Measurements from ENCODE around the gene PAPOLA. TPM values are rescaled to one million over a fixed set of nuclear protein-coding genes. Genes with fewer than 3 reads are reported as not detected.
A peak's percentile ranks its signal among the peaks of the same experiment; 100 is the strongest.
"Not testable (repeated sequence)": the region's sequence is repeated elsewhere in the genome, so short reads cannot be mapped to it uniquely, and the experiment has no call there.

The PAPOLA gene
- total RNA-seq, 1 experiment from 2014 or later: 207 TPM

DNA sequence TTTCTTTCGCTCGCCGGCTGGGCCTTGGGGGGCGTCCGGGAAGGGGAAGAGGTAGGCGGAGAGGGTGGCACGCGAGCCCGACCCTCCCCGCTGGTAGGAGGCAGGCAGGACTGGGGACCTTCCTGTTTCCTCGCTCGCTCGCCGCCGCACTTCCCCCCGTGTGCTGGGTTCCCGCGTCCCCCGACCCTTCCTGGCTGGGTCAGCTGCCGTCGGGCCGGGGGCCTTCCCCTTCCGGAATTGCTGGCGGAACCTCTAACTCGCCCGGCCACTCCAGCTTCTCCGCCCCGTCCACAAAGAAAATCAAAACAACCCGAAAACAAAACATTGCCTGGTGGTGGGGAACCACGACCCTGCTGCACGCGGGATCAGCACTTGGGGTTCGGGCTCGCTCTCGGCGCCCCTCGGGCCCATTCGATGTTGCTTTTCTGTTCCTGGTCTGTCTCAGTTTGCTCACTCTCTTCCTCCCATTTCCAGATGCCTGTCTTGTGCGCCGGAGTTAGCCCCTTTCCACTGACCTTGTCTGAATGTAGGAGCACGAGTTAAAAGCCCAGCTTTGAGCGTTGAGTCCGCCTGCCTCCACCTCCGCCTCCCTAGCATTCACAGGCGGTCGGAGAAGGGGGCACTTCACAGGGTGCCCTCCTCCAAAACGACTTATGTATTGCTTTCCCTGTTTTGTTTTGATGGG is 581 bp downstream of the PAPOLA start:
- CTCF ChIA-PET: no interaction called here
- peak overlapping the region; percentile 99 for H3K4me3 Mint-ChIP-seq (ENCODE audit: unreplicated experiment)
- DNase-seq: peak; percentile 42 to 57
- POLR2A ChIA-PET: interaction anchor here (0.6 kb wide), 2 partner anchors 10 to 46 kb away, joined by 4 read pairs; no protein-coding TSS in a partner anchor
- Histone ChIP-seq H3K27me3 (replicated peaks; ENCODE audit: control insufficient read depth, insufficient read depth, low read length) (no peaks in the 10 kb centered on the region), H3K9me3 (no peaks in the 10 kb centered on the region), H3K4me1 (peaks cover 8% of the 10 kb centered on the region; the same call in 1 of the 2 replicates), H3K36me3 (ENCODE audit: control insufficient read depth, insufficient read depth, low read length) (no peaks in the 10 kb centered on the region), H3K4me3 (ENCODE audit: low read depth, low read length) (peak overlapping the region; percentile 93)
- peak overlapping the region; percentile 99 for H3K27ac Mint-ChIP-seq (ENCODE audit: unreplicated experiment)
- H3K36me3 Mint-ChIP-seq (ENCODE audit: insufficient read depth, unreplicated experiment): peaks cover 34% of the 10 kb centered on the region
- peaks cover 24% of the 10 kb centered on the region for H3K4me1 Mint-ChIP-seq (ENCODE audit: low read depth, unreplicated experiment)
- BruUV-seq (replicated peaks): no TSS peak
- H3K9me3 Mint-ChIP-seq (ENCODE audit: unreplicated experiment): no peaks in the 10 kb centered on the region
- intact Hi-C loops (cut with micrococcal nuclease; ENCODE audit: unreplicated experiment): loop anchor here (2.0 to 5.0 kb wide), 2 partner anchors 55 to 140 kb away; partner anchors contain the start of genes ATG2B and GSKIP
- TF ChIP-seq, protein P1, sequence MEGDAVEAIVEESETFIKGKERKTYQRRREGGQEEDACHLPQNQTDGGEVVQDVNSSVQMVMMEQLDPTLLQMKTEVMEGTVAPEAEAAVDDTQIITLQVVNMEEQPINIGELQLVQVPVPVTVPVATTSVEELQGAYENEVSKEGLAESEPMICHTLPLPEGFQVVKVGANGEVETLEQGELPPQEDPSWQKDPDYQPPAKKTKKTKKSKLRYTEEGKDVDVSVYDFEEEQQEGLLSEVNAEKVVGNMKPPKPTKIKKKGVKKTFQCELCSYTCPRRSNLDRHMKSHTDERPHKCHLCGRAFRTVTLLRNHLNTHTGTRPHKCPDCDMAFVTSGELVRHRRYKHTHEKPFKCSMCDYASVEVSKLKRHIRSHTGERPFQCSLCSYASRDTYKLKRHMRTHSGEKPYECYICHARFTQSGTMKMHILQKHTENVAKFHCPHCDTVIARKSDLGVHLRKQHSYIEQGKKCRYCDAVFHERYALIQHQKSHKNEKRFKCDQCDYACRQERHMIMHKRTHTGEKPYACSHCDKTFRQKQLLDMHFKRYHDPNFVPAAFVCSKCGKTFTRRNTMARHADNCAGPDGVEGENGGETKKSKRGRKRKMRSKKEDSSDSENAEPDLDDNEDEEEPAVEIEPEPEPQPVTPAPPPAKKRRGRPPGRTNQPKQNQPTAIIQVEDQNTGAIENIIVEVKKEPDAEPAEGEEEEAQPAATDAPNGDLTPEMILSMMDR (IDR thresholded peaks at IDR 0.05; ENCODE audit: insufficient read depth in 1 of 2, low read depth in 1 of 2, low read length in 1 of 2, severe bottlenecking in 1 of 2, unreplicated experiment in 1 of 2): no peak
- no peaks in the 10 kb centered on the region for H3K27me3 Mint-ChIP-seq (ENCODE audit: insufficient read depth, unreplicated experiment)

DNA sequence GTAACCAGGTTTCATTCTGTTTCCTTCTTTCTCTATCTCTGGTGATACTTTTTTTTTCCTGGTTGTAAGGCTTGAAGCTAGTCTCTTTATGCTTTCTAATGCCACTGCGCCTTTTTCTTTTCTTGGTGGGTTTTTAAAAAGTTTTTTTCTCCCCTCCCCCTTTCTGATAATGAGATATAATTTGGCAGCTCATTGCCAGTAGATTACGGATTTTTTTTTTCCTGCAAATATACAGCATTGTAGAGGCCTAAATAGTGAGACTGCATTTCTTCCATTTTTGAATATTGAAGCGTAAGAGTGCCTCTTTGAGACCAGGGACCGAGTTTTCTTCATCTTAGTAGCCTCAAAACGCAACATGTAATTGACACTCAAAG is 1.1 kb downstream of the PAPOLA start:
- BruUV-seq (replicated peaks): no TSS peak
- Mint-ChIP-seq H3K27ac (ENCODE audit: unreplicated experiment) (peak overlapping the region; percentile 99), H3K36me3 (ENCODE audit: insufficient read depth, unreplicated experiment) (peaks cover 34% of the 10 kb centered on the region), H3K27me3 (ENCODE audit: insufficient read depth, unreplicated experiment) (no peaks in the 10 kb centered on the region), H3K4me1 (ENCODE audit: low read depth, unreplicated experiment) (peaks cover 24% of the 10 kb centered on the region), H3K9me3 (ENCODE audit: unreplicated experiment) (no peaks in the 10 kb centered on the region), H3K4me3 (ENCODE audit: unreplicated experiment) (peak overlapping the region; percentile 99)
- Histone ChIP-seq H3K27me3 (replicated peaks; ENCODE audit: control insufficient read depth, insufficient read depth, low read length) (no peaks in the 10 kb centered on the region), H3K36me3 (ENCODE audit: control insufficient read depth, insufficient read depth, low read length) (no peaks in the 10 kb centered on the region), H3K4me3 (ENCODE audit: low read depth, low read length) (peak overlapping the region; percentile 93), H3K4me1 (peaks cover 11% of the 10 kb centered on the region), H3K9me3 (no peaks in the 10 kb centered on the region)
- no peak for DNase-seq
- CTCF ChIA-PET: no interaction called here
- intact Hi-C loops (cut with micrococcal nuclease; ENCODE audit: unreplicated experiment): loop anchor here (2.0 to 5.0 kb wide), 2 partner anchors 56 to 140 kb away; partner anchors contain the start of genes ATG2B and GSKIP
- POLR2A ChIA-PET: interaction anchor here (0.6 kb wide), 1 partner anchor 47 kb away, joined by 4 read pairs; no protein-coding TSS in a partner anchor
- TF ChIP-seq, protein P1 (IDR thresholded peaks at IDR 0.05; ENCODE audit: insufficient read depth in 1 of 2, low read depth in 1 of 2, low read length in 1 of 2, severe bottlenecking in 1 of 2, unreplicated experiment in 1 of 2): no peak

DNA sequence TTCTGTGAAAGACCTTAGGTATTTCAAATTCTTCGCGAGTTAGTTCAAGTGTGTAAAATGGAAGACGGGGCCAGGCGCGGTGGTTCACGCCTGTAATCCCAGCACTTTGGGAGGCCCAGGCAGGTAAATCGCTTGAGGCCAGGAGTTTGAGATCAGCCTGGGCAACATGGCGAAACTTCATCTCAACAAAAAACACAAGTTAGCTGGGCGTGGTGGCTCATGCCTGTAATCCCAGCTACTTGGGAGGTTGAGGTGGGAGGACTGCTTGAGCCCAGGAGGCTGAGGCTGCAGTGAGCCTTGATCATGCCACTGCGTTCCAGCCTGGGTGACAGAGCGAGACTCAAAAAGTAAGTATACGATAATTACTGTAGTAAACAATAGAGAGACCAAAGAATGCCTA is 2.2 kb downstream of the PAPOLA start:
- POLR2A ChIA-PET: not testable (repeated sequence)
- H3K4me1 Mint-ChIP-seq (ENCODE audit: low read depth, unreplicated experiment): peaks cover 24% of the 10 kb centered on the region

More for the DNA sequence above, 2.2 kb downstream of the PAPOLA start:
- H3K36me3 ChIP-seq (ENCODE audit: control insufficient read depth, insufficient read depth, low read length); DNase-seq; H3K9me3 ChIP-seq; H3K27me3 ChIP-seq (replicated peaks; ENCODE audit: control insufficient read depth, insufficient read depth, low read length); H3K4me3 ChIP-seq (ENCODE audit: low read depth, low read length); CTCF ChIA-PET; BruUV-seq (replicated peaks); H3K27me3 Mint-ChIP-seq (ENCODE audit: insufficient read depth, unreplicated experiment); H3K27ac Mint-ChIP-seq (ENCODE audit: unreplicated experiment); H3K9me3 Mint-ChIP-seq (ENCODE audit: unreplicated experiment): not testable (repeated sequence)
- intact Hi-C loops (cut with micrococcal nuclease; ENCODE audit: unreplicated experiment): loop anchor here (5.0 kb wide), 1 partner anchor 57 kb away; no protein-coding TSS in a partner anchor
- H3K4me3 Mint-ChIP-seq (ENCODE audit: unreplicated experiment): peak overlapping the region; percentile 99
- H3K36me3 Mint-ChIP-seq (ENCODE audit: insufficient read depth, unreplicated experiment): peaks cover 34% of the 10 kb centered on the region
- H3K4me1 ChIP-seq: peaks cover 19% of the 10 kb centered on the region

Data from Caco-2 (cell line).